ENCODE measurements around the gene CCDC102A. TPM values are rescaled to one million over a fixed set of nuclear protein-coding genes. Genes with fewer than 3 reads are reported as not detected.
A peak's percentile ranks its signal among the peaks of the same experiment; 100 is the strongest.

The CCDC102A gene
- total RNA-seq, 1 experiment from 2014 or later, result 5.2 TPM

DNA sequence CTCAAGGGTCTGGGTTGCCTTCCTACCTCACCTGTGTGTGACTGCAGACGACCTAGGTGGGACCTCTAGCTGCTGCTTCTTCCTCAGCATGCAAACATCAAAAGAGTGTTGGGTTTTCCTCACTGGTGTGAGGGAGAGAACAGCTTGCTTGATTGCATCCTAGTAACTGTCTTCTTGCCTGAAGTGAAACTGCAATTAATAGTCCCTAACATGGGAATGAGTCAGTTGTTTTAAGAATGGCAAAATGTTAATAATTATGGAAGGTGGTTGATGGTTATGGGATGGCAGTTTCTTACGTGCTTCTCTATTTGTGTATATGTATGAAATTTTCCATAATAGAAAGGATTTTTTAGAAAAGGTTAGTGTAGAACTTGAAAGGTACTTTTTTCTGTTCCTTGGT is 68.0 kb downstream of the CCDC102A start:
- no peak for DNase-seq (ENCODE audit: extremely low read depth, low read depth)

DNA sequence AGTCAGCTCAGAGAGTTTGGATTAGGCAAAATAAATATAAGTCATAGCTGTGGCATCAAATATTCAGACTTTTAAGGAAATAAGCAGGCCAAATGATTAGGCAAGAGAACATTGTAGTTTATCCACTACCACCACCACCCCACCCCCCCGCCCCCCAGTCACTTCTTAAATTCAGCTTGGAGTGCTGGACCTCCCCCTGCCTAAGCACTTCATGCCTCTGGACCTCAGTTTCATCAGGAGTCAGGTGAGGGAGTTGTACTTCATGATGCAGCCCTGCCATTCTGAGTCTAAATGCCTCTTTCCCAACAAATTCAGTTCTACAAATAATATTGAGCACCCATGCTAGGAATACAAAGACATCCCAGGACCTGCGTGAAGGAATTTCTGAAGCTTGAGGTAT is 71.8 kb downstream of the CCDC102A start:
- DNase-seq (ENCODE audit: extremely low read depth, low read depth), result no peak

DNA sequence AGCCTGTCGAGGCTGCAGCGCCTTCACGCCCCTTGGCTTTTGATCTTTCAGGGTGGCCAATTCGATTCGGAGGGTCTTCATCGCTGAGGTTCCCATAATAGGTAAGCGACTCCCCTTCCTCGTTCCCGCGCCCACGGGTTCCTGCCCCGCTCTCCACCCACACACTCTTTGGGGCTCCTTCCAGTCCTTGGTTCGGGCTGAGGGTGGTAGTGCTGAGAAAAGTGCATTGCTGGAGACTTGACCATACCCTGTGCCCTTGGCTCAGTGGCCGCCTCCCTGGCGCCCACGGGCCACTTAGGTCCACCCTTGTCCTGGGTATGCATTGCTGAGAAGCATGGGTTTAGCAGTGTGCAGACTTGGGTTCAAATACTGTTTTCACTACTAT is 73.4 kb downstream of the CCDC102A start:
- no peak for DNase-seq (ENCODE audit: extremely low read depth, low read depth)

DNA sequence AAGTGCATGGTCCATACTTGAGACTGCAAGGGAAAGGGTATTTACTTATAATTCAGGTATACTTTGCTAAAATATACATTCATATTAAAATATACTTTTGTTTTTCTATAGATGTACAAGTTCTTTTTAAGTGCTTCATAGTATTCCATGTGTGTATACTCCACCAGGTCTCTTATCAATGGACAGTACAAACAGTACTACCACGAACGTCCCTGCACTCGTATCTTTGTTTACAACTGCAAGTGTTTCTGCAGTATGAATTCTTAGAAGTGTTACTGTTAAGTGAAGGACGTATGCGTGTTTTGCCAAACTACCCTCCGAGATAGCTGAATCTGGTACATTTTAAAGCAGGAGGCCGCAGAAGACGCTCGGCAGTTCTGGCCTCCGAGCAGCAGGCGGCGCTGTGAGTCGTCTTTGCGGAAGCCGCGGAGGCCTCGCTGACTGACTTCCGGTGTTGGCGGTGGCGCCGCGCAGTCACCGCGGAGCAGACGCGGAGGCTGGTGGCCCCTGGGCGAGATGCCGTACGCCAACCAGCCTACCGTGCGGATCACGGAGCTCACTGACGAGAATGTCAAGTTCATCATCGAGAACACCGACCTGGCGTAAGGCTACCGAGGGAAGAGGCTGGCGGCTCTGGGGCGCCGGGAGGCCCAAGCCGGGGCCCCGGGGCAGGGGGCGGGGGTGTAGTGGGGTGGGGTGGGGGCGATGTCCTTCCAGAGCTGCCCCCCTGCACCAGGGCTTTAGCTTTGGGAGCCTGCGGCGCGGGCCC is 74.0 kb downstream of the CCDC102A start, which contains the start of gene POLR2C:
Gene POLR2C (plus strand): TSS at position 471 of the 769 bp plus-strand sequence. CDS start 46 bp downstream, at position 517.
- DNase-seq (ENCODE audit: extremely low read depth, low read depth), result peak; percentile 86

Other genes with a start within 250 kb of the CCDC102A start
- gene CCL22, start 177.8 kb downstream of the CCDC102A start, total RNA-seq (2014; rRNA removed; shearing (Covaris generic)), result not detected in 2 replicates
- not detected in 2 replicates for gene CX3CL1, start 164.1 kb downstream of the CCDC102A start, total RNA-seq (2014; rRNA removed; shearing (Covaris generic))
- gene CCL17, start 131.8 kb downstream of the CCDC102A start, total RNA-seq (2014; rRNA removed; shearing (Covaris generic)), result not detected in 2 replicates
- 107 and 112 TPM in 2 replicates for gene CIAPIN1, start 89.2 kb downstream of the CCDC102A start, total RNA-seq (2014; rRNA removed; shearing (Covaris generic))
- gene COQ9, start 89.1 kb downstream of the CCDC102A start, total RNA-seq (2014; rRNA removed; shearing (Covaris generic)), result 104 and 113 TPM in 2 replicates
- gene POLR2C, start 73.9 kb downstream of the CCDC102A start, total RNA-seq (2014; rRNA removed; shearing (Covaris generic)), result 153 and 166 TPM in 2 replicates
- 8.7 and 9.6 TPM in 2 replicates for gene DOK4, start 50.1 kb downstream of the CCDC102A start, total RNA-seq (2014; rRNA removed; shearing (Covaris generic))
- not detected in 2 replicates for gene ADGRG5, start 6.1 kb upstream of the CCDC102A start, total RNA-seq (2014; rRNA removed; shearing (Covaris generic))
- gene ADGRG1, start 92.1 kb upstream of the CCDC102A start, total RNA-seq (2014; rRNA removed; shearing (Covaris generic)), result 15.1 and 20.2 TPM in 2 replicates
- gene ADGRG3, start 131.7 kb upstream of the CCDC102A start, total RNA-seq (2014; rRNA removed; shearing (Covaris generic)), result 8.8 and 9.8 TPM in 2 replicates
- gene DRC7, start 158.2 kb upstream of the CCDC102A start, total RNA-seq (2014; rRNA removed; shearing (Covaris generic)), result not detected in 2 replicates
- gene KATNB1, start 199.2 kb upstream of the CCDC102A start, total RNA-seq (2014; rRNA removed; shearing (Covaris generic)), result 64.7 and 67.2 TPM in 2 replicates

All from NCI-H460 (cell line).